Measurements from ENCODE around the gene PLEKHA5. TPM values are rescaled to one million over a fixed set of nuclear protein-coding genes. Genes with fewer than 3 reads are reported as not detected.

The PLEKHA5 gene
- total RNA-seq, 4 donors from 2014 or later = 25.8 to 65.5 (median 34.1) TPM

DNA sequence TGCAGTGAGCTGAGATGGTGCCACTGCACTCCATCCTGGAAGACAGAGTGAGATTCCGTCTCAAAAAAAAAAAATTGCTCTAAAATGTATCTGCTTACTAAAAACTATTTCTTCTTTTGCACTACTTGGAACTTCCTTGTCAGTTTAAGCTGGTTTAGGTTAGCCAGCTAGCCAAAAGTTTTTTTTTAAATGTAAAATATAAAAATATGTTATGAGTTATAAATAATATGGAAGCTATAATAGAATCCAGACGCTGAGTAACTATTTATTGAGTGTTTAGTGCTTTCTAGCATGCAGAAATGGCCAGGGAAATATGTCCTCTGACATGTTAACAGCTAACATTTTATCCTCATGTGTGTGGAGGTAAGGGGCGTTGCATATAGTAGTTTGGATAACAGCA, 85.6 kb downstream of the PLEKHA5 start:
- DNase-seq (ENCODE audit: low spot score in 2 of 2) = no peak
- Histone ChIP-seq H3K27me3 (no peaks in the 10 kb centered on the region), H3K36me3 (no peaks in the 10 kb centered on the region), H3K4me3 (no peak overlapping the region), H3K9me3 (peaks cover 3% of the 10 kb centered on the region), H3K27ac (no peak overlapping the region), H3K4me1 (no peaks in the 10 kb centered on the region)
- 76% methylated on average over 3 of the region's 3 CpGs for WGBS
- TF ChIP-seq POLR2A (IDR thresholded peaks at IDR 0.05) (no peak), POLR2AphosphoS5 (IDR thresholded peaks at IDR 0.05) (no peak), EP300 (IDR thresholded peaks at IDR 0.05) (no peak)
- TF ChIP-seq, protein P1, sequence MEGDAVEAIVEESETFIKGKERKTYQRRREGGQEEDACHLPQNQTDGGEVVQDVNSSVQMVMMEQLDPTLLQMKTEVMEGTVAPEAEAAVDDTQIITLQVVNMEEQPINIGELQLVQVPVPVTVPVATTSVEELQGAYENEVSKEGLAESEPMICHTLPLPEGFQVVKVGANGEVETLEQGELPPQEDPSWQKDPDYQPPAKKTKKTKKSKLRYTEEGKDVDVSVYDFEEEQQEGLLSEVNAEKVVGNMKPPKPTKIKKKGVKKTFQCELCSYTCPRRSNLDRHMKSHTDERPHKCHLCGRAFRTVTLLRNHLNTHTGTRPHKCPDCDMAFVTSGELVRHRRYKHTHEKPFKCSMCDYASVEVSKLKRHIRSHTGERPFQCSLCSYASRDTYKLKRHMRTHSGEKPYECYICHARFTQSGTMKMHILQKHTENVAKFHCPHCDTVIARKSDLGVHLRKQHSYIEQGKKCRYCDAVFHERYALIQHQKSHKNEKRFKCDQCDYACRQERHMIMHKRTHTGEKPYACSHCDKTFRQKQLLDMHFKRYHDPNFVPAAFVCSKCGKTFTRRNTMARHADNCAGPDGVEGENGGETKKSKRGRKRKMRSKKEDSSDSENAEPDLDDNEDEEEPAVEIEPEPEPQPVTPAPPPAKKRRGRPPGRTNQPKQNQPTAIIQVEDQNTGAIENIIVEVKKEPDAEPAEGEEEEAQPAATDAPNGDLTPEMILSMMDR (IDR thresholded peaks at IDR 0.05) = no peak

DNA sequence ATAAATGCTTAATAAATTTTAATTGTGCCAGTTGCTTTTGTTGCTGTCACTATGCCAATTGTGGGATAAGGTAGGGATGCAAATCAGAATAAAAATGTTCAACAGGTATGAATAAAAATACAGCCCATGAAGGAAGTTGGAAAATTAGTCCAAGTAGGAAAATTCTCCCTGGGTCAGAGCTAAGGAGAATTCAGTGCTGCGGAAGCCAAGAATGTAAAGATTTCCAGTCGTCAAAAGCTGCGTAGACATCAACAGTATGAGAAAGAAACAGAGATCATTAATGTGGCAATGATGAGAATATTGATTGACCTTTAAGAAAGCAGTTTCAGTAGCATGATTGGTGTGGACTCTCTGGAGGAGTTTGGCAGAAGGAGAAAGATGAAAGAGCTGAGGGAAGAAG, 87.9 kb downstream of the PLEKHA5 start:
- no peaks in the 10 kb centered on the region for H3K9me3 ChIP-seq
- no peaks in the 10 kb centered on the region for H3K27me3 ChIP-seq
- H3K4me3 ChIP-seq = no peak overlapping the region
- no peak overlapping the region for H3K27ac ChIP-seq
- WGBS = 69% methylated on average over 3 of the region's 3 CpGs
- H3K4me1 ChIP-seq = no peaks in the 10 kb centered on the region
- TF ChIP-seq, protein P1 (IDR thresholded peaks at IDR 0.05) = no peak
- TF ChIP-seq EP300 (IDR thresholded peaks at IDR 0.05) (no peak), POLR2A (IDR thresholded peaks at IDR 0.05) (no peak), POLR2AphosphoS5 (IDR thresholded peaks at IDR 0.05) (no peak)
- no peaks in the 10 kb centered on the region for H3K36me3 ChIP-seq
- no peak for DNase-seq (ENCODE audit: low spot score in 2 of 2)

- 73% methylated on average over 3 of the region's 3 CpGs for WGBS
- no peak for DNase-seq (ENCODE audit: low spot score in 2 of 2)
- Histone ChIP-seq H3K4me3 (no peak overlapping the region), H3K4me1 (no peaks in the 10 kb centered on the region), H3K36me3 (no peaks in the 10 kb centered on the region), H3K27me3 (no peaks in the 10 kb centered on the region), H3K9me3 (no peaks in the 10 kb centered on the region), H3K27ac (no peak overlapping the region)
- TF ChIP-seq POLR2A (IDR thresholded peaks at IDR 0.05) = no peak
- TF ChIP-seq, protein P1 (IDR thresholded peaks at IDR 0.05) = no peak
- TF ChIP-seq EP300 (IDR thresholded peaks at IDR 0.05) = no peak
- no peak for TF ChIP-seq POLR2AphosphoS5 (IDR thresholded peaks at IDR 0.05)
These were observed 90.7 kb downstream of the PLEKHA5 start for GRCh38 chr12:19220205-19220604.

DNA sequence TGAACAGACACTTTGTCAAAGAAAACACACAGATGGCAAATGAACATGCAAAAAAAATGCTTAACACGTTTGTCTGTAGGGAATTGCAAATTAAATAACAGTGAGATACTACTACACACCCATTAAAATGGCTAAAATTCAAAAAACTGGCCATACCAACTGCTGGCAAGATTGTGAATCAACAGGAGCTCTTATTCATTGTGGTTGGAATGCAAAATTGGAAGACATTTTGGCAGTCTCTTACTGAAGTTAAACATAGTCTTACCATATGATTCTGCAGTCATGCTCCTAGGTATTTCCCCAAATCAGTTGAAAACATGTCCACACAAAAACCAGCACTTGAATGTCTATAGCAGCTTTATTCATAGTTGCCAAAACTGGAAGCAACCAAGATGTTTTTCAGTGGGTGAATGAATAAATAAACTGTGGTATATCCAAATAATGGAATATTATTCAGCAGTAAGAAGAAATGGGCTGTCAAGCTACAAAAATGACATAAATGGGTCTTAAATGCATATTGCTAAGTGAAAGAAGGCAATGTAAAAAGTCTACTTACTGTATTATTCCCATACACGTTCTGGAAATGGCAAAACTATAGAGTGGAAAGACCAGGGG, 91.4 kb downstream of the PLEKHA5 start:
- TF ChIP-seq, protein P1 (IDR thresholded peaks at IDR 0.05) = no peak
- TF ChIP-seq POLR2AphosphoS5 (IDR thresholded peaks at IDR 0.05) (no peak), POLR2A (IDR thresholded peaks at IDR 0.05) (no peak), EP300 (IDR thresholded peaks at IDR 0.05) (no peak)
- Histone ChIP-seq H3K9me3 (no peaks in the 10 kb centered on the region), H3K27me3 (no peaks in the 10 kb centered on the region), H3K36me3 (no peaks in the 10 kb centered on the region), H3K4me1 (no peaks in the 10 kb centered on the region), H3K4me3 (no peak overlapping the region), H3K27ac (no peak overlapping the region)
- DNase-seq (ENCODE audit: low spot score in 2 of 2) = no peak
- WGBS = 67% methylated on average over 2 of the region's 2 CpGs

GRCh38 chr12:19222558-19222957, 93.0 kb downstream of the PLEKHA5 start:
- DNase-seq (ENCODE audit: low spot score in 2 of 2) = no peak
- WGBS = 76% methylated on average over 3 of the region's 3 CpGs
- Histone ChIP-seq H3K27ac (no peak overlapping the region), H3K4me1 (peaks cover under 1% of the 10 kb centered on the region), H3K36me3 (no peaks in the 10 kb centered on the region), H3K4me3 (no peak overlapping the region), H3K27me3 (no peaks in the 10 kb centered on the region), H3K9me3 (no peaks in the 10 kb centered on the region)
- TF ChIP-seq POLR2A (IDR thresholded peaks at IDR 0.05) (no peak), POLR2AphosphoS5 (IDR thresholded peaks at IDR 0.05) (no peak), EP300 (IDR thresholded peaks at IDR 0.05) (no peak)
- TF ChIP-seq, protein P1 (IDR thresholded peaks at IDR 0.05) = no peak
